ENCODE data around the gene CSNK1D.
A peak's percentile ranks its signal among the peaks of the same experiment; 100 is the strongest.

Gene CSNK1D

DNA sequence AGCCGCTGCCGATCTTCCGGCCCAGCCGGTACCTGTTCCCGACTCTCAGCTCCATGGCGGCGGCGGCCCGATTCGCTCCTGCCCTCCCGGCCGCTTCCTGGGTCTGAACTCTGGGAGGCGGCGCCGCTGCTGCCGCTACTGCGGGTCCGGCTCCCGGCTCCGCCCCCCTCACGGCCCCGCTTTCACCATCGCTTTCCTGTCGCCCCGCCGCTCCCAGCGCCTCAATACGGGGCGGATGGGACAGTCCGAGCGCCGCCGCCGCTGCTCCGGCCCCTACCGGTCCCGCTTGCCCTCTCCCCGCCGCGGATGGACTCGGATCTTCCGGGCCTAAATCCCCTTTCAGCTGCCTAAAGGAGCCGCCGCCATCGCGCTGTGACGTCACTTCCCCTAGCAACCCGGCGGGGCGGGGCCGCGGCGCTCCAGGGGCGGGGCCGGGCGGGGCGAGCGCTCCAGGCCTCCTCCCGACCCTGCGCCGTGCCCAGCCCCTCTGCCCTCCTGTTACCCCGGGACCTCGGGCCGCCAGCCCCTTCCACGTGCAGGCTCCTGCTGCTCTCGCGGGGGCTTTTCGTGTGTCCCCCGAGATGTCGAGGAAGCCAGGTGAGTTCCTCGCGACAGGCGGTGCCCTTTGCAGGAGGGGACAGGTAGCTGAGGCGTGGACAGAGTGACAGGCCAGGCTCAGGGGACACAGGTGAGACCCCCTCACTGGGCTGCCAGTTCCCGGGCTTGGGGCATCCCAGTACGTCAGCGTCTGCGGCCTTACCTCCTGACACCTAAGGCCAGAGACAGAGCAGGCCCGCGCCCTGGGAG lies at the start of gene CSNK1D:
TSS of gene CSNK1D (minus strand) at position 374 of the 807 bp plus-strand sequence. CDS start at position 55, 319 bp downstream.
- peak; percentile 96 for DNase-seq (ENCODE audit: low spot score)

DNA sequence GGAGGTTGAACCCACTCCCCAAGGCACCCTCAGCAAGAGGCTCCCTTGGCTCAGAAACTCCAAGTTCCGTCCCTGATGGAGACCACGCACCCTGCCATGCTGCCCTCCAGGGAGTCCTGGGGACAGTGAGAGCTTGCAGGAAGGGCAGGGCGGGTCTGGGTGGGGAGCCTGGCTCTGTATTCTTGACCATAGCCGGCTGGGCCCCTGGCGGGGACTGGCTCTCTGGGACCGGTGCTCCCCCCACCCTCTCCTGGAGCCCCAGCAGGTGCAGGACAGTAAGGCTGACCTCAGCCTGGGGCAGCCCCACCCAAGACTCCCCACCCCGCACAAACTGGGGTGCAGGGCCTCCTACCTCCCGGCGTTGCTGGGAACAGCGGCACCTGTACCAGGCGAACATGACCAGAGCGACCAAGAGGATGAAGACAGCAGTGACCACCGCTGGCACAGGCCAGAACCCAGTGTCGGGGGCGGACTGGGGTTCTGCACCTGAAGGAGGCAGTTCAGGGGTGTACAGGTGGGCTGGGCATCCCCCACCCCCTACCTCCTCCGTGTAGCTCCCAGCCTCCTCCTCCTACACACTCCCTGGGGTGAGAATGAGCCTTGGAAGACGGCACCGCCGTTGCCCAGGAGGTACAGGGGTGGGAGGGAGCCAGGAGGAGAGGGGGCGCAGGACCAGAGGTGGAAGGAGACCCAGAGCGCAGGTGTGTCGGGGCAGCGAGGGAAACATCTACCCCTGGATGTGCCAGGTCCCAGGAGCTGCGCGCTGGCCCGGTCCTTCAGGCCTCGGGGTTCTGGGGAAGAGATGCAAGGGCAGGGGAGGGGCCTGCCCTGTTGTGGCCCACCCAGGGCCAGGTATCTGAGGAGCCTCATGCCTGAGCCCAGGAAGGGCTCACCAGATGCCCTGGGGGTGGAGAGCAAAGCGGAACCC lies 49.3 kb upstream of the CSNK1D start:
- DNase-seq (ENCODE audit: low spot score) = no peak

DNA sequence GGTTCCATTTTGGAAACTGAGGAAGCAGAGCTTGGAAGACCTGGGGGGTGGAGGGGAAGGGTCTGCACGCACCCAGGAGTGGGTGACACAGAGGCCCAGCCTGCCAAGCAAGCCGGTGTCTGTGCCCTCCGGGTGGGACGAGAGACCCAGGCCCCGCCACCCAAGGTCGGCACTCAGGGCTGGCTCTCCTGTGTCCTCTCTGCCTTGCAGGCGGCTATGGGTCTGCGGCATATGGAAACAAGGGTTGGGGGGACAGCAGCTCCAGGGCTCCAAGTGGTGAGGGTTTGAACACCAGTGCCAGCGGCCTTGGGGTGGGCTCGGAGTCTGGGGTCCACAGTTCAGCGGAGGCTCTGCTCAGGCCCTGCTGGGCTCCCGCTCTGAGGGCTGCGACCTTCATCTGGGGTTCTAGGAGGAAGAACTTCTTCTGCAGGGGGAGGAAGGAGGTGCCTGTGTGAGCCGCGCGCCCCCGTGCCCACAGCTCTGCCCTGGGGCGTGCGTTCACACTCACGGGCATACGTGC lies 48.5 kb upstream of the CSNK1D start:
- no peak for DNase-seq (ENCODE audit: low spot score)

DNA sequence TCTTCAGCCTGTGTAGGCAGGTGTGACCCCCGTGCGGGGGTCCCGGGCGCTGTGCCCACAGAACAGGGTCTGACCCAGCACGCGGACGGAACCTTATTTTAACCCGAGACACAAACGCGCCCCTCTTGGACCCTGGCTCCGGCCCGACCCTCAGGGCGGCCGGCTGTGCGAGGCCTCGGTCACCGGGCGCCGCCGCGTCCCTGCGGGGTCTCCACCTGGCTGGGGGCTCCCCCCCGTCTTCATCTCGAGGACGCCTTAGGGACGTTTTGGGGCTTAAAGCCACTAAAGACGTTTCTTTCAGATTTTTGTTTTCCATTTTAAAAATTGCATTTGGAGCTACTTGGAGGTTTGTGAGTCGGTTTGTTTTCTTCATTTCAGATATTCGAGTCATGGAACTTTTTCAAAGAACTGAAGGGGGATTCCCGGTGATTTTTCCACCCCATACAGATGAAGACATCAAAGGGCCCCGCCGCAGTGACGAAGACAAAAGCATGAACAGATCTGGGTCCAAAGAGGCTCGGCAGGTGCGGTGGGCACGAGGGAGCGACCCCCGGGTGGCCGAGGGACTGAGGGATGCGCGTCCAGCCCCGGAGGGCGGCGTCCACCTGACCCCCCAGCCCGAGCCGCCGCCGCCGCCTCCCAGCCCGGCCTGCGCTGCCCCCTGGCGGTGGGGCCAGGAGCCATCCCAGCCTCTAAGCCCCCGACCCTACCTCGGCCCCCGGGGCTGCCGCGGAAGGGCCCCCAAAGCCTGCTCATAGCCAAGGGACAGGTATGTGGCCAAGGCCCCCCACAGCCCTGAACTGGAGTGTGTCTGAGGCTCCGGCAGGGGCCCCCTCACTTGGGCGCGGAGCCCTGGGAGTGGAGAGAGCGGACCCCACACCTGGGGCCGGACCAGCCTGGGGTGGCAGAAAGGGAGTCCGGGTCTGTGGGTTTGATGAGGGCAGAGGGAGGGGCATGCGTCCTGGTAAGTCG lies 47.7 kb upstream of the CSNK1D start:
- DNase-seq (ENCODE audit: low spot score) = no peak

DNA sequence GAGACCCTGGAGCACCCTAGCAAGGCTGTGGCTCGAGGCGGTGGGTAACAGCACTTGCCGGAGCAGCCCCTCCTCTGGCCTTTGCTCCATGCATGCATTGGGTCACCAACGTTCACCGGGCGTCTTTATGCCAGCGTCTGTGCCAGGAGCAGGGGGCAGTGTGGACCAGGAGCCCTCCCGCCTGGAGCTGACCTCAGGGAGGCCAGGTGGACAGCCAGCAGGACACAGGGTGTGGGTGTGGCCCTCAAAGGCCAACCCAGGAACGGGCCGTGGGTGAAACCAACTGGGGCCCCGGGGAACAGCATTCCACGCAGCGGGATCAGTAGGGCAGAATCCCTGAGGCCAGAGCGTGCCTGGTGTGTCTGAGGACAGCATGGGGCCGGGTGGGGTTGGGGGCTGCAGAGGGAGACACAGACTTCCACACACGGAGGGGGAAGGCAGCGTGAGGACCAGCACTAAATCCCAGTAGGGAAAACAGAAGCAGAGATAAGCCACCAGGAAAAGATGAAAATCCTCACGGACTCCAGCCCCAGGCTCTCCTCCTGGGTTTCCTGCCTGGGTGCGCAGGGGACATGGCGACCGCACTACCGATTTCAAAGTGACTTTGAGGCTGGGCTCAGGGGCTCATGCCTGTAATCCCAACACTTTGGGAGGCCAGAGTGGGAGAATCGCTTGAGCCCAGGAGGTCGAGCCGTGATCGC lies 46.8 kb upstream of the CSNK1D start:
- no peak for DNase-seq (ENCODE audit: low spot score)

DNA sequence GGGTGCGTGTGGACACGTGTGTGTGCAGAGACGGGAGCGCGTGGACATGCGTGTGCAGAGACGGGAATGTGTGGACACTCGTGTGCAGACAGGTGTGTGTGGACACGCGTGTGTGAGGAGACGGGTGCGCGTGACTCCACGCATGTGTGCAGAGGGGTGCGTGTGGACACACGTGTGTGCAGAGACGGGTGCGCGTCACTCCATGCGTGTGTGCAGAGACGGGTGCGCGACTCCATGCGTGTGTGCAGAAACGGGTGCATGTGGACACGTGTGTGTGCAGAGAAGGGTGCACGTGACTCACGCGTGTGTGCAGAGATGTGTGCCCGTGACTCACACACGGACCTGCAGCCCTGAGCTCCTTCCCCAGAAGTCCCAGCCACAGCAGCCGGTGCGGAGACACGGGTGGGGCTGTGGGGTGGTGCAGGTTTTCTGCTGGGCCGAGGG lies 46.1 kb upstream of the CSNK1D start:
- DNase-seq (ENCODE audit: low spot score) = no peak

DNA sequence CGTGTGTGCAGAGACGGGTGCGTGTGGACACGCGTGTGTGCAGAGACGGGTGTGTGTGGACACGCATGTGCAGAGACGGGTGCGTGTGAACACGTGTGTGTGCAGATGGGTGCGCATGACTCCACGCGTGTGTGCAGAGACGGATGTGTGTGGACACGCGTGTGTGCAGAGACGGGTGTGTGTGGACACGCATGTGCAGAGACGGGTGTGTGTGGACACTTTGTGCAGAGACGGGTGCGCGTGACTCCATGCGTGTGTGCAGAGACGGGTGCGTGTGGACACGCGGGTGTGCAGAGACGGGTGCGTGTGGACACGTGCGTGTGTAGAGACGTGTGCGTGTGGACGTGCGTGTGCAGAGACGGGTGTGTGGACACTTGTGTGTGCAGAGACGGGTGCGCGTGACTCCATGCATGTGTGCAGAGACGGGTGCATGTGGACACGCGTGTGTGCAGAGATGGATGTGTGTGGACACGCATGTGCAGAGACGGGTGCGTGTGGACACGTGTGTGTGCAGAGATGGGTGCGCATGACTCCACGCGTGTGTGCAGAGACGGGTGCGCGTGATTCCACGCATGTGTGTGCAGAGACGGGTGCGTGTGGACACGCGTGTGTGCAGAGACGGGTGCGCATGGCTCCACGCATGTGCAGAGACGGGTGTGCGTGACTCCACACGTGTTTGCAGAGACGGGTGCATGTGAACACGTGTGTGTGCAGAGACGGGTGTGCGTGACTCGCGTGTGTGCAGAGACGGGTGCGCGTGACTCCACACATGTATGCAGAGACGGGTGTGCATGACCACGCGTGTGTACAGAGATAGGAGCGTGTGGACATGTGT lies 45.5 kb upstream of the CSNK1D start:
- no peak for DNase-seq (ENCODE audit: low spot score)

DNA sequence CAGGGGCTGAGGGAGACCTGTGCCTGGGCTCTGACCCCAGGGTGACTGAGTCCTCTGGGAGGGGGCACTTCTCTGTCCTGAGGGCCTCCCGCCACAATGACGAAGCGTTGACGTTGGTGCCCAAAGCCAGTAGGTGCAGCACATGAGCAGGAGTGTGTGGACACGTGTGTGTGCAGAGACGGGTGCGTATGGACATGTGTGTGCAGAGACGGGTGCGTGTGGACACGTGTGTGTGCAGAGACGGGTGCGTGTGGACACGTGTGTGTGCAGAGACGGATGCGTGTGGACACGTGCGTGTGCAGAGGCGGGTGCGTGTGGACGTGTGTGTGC lies 44.6 kb upstream of the CSNK1D start:
- DNase-seq (ENCODE audit: low spot score) = no peak

DNA sequence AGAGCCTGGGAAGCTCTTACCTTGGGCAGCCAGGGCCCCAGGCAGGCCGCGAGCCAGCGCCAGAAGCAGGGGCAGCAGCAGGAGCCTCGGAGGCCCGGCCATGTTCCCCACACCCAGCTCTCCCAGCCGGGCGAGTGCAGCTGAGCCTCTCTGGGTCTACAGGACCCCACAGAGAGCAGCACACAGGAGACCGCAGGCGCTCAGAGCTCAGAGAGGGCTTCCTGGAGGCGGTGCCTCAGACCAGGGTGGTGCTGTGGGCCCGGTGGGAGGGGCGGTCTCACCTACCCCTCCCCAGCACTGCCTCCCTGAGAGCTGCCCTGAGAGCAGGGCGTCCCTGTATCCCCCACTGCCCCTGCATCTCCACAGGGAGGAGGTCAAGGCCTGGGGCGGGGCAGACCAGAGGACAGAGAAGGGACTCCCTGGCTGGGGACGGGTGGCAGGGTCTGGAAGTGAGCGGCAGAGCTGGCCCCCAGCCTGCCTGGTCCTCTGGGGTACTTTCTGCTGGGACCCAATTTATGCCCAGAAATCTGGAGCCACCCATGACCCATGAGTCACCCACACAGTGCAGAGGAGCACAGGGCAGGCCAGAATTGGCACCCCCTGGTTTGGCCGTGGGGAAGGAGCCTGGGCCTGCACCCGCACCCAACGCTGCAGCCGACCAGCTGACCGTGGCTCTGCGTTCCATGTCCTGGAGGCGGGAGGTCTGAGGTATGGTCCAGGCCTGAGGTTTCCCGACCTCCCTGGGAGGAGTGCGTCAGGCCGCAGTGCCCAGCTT lies 44.1 kb upstream of the CSNK1D start, which contains the start of gene CD7:
TSS of gene CD7 (minus strand) at position 215 of the 775 bp plus-strand sequence. CDS start at position 102, 113 bp downstream.
- DNase-seq (ENCODE audit: low spot score) = no peak

DNA sequence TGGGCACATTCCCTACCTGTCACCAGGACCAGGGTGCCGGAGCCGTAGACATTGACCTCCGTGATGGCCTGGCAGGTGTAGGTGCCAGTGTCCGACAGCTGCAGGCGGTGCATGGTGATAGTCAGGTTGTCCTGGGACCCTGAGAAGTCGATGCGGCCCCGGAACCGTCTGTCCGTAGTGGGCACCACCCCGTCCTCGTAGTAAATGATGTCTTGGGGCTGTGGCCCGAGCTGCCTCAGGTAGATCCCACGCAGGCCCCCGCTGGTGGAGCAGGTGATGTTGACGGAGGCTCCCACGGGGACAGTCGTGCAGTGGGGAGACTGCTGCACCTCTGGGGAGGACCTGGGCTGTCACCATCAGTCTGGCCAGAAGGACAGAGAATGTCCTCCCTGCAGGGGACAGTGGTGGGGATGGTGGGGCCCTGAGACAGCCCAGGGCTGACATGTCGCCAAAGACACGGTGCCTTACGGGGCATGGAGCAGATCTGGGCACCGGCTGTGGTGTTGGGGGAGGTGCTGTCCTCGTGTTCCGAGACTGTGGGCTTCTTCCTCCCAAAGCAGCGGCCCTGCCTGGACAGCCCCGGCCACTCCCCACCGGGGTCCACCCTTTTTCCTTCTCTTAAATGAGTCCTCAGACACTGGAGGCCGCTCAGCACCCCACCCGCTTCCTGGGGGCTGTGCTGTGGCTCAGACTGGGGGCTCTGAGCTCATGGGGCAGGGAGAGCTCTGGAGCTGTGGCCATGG lies 43.3 kb upstream of the CSNK1D start:
- no peak for DNase-seq (ENCODE audit: low spot score)

DNA sequence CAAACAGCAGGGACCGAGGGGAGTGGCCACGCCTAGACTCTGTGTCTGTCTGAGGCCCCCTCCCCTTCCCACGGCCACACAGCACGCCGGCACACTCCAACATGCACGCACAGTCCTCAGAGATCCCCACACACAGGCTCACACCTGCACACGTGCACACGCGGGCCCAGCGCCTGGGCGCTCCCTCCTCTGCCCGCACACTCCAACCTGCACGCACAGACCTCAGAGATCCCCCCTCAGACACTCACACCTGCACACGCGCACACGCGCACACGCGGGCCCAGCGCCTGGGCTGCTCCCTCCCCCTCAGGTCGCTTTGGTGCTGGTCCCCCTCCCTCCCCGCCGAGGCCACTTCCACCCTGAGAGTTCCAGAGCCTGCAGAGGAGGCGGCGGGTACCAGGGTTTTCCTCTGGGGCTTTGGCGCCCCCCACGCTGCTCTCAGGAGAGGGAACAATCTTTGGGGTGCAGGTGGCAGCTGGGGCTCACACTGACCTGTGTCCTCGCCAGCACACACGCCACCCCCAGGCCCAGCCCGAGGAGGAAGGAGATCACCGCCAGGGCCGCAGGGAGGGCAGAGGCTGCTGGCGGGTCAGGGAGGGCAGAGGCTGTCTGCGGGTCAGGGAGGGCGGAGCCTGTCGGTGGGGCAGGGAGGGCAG lies 42.3 kb upstream of the CSNK1D start:
- no peak for DNase-seq (ENCODE audit: low spot score)

DNA sequence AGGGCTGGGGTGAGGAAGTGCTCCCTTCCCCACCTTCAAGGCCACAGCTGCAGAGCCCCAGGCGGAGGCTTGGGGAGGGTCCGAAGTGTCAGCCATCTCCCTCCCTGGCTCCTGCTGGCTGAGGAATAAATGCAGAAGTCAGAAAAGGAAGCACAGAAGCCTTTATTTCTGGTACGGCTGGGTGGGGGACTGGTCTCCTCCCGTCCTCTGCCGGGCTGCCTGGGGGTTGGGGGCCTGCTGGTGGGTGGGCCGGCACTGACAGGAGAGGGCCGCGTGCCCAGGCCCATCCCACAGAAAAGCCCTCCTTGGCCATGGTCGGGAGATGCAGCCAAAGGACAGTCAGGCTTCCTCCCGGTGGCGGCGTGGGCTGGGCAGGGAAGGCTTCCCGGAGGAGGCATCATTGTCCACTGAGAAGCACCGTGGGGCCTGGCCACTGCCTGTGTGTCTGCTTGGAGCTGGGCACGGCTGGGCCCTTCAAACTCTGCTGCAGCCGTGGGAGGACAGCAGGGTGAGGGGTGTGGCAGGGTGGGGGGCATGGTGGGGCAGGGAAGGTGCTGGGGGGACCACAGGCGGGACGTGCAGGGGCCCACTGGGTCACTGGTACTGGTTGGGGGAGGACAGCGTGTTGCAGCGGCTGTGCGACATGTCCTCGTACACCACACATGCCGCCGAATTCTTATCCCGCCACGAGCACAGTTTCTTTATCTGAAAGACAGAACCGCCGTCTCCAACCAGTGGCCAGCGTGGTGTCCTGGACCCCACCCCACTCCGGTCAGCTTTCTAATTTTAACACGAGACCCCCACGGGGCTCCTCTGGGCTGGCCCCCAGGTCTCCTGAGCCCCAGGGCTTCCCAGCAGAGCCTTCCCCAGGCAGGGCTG lies 41.5 kb upstream of the CSNK1D start:
- DNase-seq (ENCODE audit: low spot score) = no peak

DNA sequence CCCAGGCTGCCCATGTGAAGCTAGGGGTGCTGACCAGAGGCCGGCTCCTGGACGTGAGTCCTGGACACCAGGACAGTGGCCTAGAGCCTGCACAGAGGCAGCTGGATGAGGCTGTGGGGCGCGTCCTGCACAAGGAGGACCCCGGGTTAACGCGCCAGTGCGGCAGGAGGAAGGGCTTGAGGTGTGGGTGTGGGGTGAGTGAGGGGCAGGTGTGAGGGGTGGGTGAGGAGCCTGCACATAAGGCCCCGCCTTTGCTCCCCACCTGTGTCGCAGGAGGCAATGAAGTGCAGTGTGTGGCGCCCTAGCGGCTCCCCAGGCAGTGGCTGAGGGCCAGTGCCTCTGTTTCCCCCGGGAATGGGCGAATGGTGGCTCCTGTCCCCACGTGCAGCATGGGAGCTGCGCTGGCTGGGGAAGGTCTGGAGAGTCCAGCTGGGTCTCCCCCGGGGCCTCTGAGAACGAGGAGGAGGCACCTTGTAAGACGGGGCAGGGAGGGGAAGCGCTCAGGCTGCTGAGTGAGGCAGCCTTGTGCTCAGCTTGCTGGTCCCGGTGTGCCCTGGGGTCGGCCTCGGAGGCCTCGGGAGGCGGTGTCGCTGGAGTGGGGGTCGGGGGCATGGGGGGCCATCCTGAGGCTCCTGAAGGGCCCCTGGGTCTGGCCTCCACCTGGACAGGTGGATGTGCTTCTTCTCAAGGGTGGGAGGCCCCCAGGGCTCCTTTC lies 40.7 kb upstream of the CSNK1D start:
- no peak for DNase-seq (ENCODE audit: low spot score)

DNA sequence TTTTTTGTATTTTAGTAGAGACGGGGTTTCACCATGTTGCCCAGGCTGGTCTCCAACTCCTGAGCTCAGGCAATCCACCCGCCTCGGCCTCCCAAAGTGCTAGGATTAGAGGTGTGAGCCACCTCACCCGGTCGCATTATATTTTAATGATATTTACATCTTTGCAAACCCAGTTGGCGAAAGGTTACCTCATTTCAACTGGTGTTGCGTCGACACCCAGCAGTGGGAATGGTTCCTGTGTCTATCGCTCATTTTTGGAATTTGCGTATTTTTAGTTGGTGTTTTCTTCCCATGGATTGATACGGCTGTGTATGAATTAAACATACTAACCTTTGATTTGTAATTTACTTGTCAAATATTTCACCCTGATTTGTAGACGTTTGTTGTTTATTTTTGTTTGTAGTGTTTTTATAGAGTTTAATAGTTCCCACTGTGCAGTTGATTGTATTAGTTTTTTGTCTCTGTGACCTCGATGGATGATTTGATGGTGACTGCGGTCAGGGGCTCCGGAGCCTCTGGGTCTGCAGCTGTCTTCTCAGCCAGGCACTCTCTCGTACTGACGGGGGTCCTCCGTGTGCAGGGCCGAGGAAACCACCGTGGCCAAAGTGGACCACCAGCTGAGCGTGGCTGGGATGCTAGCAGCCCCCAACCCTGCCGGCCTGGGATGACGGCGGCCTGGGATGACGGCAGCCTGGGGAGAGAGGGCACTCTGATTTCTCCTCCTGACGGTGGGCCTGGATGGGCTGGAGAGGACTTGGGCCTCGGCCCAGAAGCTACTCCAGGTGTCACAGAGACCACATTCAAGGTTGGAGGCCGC lies 39.9 kb upstream of the CSNK1D start:
- DNase-seq (ENCODE audit: low spot score) = no peak

DNA sequence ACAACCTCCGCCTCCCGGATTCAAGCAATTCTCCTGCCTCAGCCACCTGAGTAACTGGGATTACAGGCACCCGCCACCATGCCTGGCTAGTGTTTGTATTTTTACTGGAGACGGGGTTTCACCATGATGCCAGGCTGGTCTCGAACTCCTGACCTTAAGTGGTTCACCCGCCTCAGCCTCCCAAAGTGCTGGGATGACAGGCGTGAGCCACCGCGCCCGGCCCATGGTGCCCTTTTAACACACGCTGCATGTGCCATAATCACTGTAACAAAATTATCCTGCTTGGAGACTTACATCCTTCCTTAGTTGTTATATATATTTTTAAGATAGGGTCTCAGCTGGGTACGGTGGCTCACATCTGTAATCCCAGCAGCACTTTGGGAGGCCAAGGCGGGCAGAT lies 38.5 kb upstream of the CSNK1D start:
- DNase-seq (ENCODE audit: low spot score) = no peak
